Heart left ventricle (tissue), 13 donors: Measurements from ENCODE around the gene ZFP36L1.
A peak's percentile ranks its signal among the peaks of the same experiment; 100 is the strongest.

Experiments
- CTCF ChIP-seq, 12 donors: fragments of 200-600 bp; sonication (generic) in 4 of 12; IDR thresholded peaks; one replicate each; pipeline versions ENCODE4 v1.5.0 to v1.8.0; 2018 to 2022; ENCODE audit warnings: antibody characterized with exemption in 12 of 12, mild to moderate bottlenecking in 5 of 12
- POLR2A ChIP-seq, 2 donors: fragments of 450-650 bp; IDR thresholded peaks; one replicate each; pipeline ENCODE4 v1.6.1; 2017; ENCODE audit warnings: antibody characterized with exemption in 2 of 2, mild to moderate bottlenecking in 2 of 2, moderate library complexity in 2 of 2
- donor health status: ischemic (EF 13 %, LVEDD 7.1; RV severe dilation, severe dysfunction).
- donor health status: DM: no; HTN: yes; CAD: no.
- donor health status: DM: no; HTN: no; CAD: no.
- donor health status: ischemic (EF 25% LVEDD 6.9; RV normal size, moderate dysfunction).
- donor health status: ischemic (EF 25% LVEDD 5.7; RV mildly dilated, moderate dysfunction).
- donor health status: ischemic (EF 35%, LVEDD 5.7; RV mildly dilated, moderate dysfunction).
- donor health status: nonischemic (EF 11% LVEDD 7.7; RV severe dilation, severe dysfunction).
- donor health status: DM: yes; HTN: yes; CAD: no.
- donor health status: PGD.
- donor health status: ischemic (EF 29% LVEDD 5.4; RV normal size, mild dysfunction).
- donor health status: nonischemic (EF 23%, LVEDD 6.1; RV moderate dilation, normal function).

- TF ChIP-seq POLR2A (IDR thresholded peaks at IDR 0.05), result no peak
- TF ChIP-seq CTCF (IDR thresholded peaks at IDR 0.05), result peak; percentile 55 to 83 (median 78)
Measured at GRCh38 chr14:68788996-68789820, 3.7 kb downstream of the ZFP36L1 start.
